ENCODE results near the gene PDGFB. TPM values are rescaled to one million over a fixed set of nuclear protein-coding genes. Genes with fewer than 3 reads are reported as not detected.

PDGFB gene
- total RNA-seq, 4 donors from 2014 or later: 2.7 to 7.5 (median 4.0) TPM

DNA sequence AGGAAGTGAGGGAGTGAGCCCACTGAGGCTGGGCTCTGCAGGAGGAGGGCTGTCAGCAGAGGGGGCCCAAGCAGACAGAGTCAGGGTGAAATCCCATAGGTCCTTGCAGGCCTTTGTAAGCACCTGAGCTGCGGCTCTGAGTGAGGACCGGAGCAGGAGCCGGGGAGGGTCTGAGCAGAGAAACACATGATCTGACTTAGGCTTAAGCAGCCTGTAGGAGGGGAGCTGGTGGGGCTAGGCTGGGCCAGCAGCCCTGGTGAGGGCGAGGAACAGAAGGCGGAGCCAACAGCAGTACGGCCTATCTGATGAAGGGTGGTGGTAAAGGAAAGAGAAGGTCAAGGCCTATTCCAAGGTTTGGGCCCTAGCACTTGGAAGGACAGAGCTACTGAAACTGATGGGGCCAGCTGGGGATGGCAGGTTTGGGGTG lies 65.4 kb downstream of the PDGFB start:
- no peaks in the 10 kb centered on the region for H3K9me3 ChIP-seq
- intact Hi-C loops (cut with DNase I; ENCODE audit: low total_unique reads) (loop anchor here (10.0 kb wide), 1 partner anchor 345 kb away; the partner anchor contains the start of gene ATF4), in situ Hi-C loops (cut with MboI; ENCODE audit: low pct_ligation_motif_present in 1 of 4, low pct_unique_long_range_greater_than_20kb in 1 of 4, low sequenced_read_pairs in 3 of 4) (loop anchor here in 3 of 4 donors (5.0 to 10.0 kb wide), 3 partner anchors 125 to 135 kb away; partner anchors contain the start of gene RPL3 (in 1 of the 3))
- H3K27ac ChIP-seq: peak overlapping the region in 2 of 4 donors; percentile 58 to 77
- H3K36me3 ChIP-seq: no peaks in the 10 kb centered on the region
- no peak for TF ChIP-seq EP300 (IDR thresholded peaks at IDR 0.05; ENCODE audit: low read depth)
- no peak for TF ChIP-seq POLR2A (IDR thresholded peaks at IDR 0.05)
- TF ChIP-seq, protein P1, sequence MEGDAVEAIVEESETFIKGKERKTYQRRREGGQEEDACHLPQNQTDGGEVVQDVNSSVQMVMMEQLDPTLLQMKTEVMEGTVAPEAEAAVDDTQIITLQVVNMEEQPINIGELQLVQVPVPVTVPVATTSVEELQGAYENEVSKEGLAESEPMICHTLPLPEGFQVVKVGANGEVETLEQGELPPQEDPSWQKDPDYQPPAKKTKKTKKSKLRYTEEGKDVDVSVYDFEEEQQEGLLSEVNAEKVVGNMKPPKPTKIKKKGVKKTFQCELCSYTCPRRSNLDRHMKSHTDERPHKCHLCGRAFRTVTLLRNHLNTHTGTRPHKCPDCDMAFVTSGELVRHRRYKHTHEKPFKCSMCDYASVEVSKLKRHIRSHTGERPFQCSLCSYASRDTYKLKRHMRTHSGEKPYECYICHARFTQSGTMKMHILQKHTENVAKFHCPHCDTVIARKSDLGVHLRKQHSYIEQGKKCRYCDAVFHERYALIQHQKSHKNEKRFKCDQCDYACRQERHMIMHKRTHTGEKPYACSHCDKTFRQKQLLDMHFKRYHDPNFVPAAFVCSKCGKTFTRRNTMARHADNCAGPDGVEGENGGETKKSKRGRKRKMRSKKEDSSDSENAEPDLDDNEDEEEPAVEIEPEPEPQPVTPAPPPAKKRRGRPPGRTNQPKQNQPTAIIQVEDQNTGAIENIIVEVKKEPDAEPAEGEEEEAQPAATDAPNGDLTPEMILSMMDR (IDR thresholded peaks at IDR 0.05): no peak
- no peak for TF ChIP-seq POLR2AphosphoS5 (IDR thresholded peaks at IDR 0.05)
- 60 to 85% methylated on average over 2 to 6 of the region's 6 CpGs for WGBS, 2 donors (ENCODE audit: low coverage in 1 of 2)
- H3K4me3 ChIP-seq: no peak overlapping the region
- H3K27me3 ChIP-seq: peaks cover 6% of the 10 kb centered on the region
- peaks cover 16 to 26% (median 20%) of the 10 kb centered on the region in 4 donors for H3K4me1 ChIP-seq
- no peak for DNase-seq

DNA sequence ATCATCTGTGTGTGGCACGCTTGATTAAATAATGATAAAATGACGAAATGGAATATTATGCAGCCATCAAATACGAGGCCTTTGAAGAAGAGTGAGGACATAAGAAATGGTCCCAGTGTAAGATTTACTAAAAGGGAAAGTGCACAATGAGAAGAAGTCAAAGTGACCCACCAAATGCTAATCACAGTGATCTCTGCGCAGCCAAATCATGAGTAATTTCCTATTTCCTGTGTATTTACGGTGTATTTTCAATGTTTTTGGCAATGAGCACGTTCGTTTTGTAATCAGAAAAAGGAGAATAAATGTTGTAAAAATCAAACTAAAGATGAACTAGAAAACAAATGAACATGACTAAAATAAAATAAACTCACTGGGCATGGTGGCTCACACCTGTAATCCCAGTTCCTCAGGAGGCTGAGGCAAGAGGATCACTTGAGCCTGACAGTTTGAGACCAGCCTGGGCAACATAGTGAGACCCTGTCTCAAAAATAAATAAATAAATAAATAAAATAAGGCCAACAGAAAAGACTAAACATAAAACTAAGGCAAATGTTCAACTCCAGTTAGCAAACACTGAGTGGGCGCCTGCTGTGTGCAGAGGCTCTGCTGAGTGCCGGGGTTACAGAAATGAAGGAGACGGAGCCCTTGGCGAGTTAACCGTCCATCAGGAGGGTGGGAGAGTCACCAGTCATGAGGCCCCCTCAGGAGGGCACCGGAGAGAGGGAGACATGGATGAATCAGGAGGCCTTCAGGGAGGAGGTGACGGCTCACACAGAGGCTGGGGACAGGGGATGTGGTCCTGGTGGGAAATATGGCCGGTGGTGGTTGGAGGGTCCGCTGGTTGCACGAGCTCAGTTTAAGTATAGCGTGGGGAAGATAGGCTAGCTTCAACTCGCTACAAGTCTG lies 66.3 kb downstream of the PDGFB start:
- Histone ChIP-seq H3K9me3 (no peaks in the 10 kb centered on the region), H3K27me3 (peaks cover 6% of the 10 kb centered on the region), H3K27ac (peak overlapping the region; percentile 76 to 79 (median 78)), H3K4me1 (peaks cover 22 to 36% (median 27%) of the 10 kb centered on the region in 4 donors), H3K36me3 (no peaks in the 10 kb centered on the region), H3K4me3 (no peak overlapping the region)
- TF ChIP-seq, protein P1 (IDR thresholded peaks at IDR 0.05): no peak
- TF ChIP-seq EP300 (IDR thresholded peaks at IDR 0.05; ENCODE audit: low read depth): no peak
- no peak for TF ChIP-seq POLR2A (IDR thresholded peaks at IDR 0.05)
- no peak for TF ChIP-seq POLR2AphosphoS5 (IDR thresholded peaks at IDR 0.05)
- intact Hi-C loops (cut with DNase I; ENCODE audit: low total_unique reads) (loop anchor here (10.0 kb wide), 1 partner anchor 346 kb away; the partner anchor contains the start of gene ATF4), in situ Hi-C loops (cut with MboI; ENCODE audit: low pct_ligation_motif_present in 1 of 4, low pct_unique_long_range_greater_than_20kb in 1 of 4, low sequenced_read_pairs in 3 of 4) (loop anchor here in 3 of 4 donors (5.0 to 10.0 kb wide), 3 partner anchors 126 to 136 kb away; partner anchors contain the start of gene RPL3 (in 1 of the 3))
- 82 to 87% methylated on average over 9 to 19 of the region's 19 CpGs for WGBS, 2 donors (ENCODE audit: low coverage in 1 of 2)
- no peak for DNase-seq

DNA sequence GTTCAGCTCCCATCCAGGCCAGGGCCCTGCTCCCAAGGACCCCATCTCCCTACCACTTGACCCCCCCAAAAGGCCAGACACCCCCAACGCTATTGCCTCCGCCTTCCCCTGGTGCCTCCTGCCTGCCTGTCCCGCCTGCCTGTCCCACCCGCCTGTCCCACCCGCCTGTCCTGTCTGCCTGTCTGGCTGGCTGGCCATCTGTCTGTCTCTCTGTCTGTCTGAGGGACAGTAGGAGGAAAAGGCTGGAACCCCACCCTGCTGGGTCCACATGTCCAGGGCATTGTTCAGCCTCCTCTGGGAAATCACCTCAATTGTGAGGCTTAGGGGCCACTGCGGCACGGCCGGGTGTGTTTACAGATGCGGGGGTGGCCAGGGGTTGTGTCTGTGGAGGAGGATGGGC lies 67.0 kb downstream of the PDGFB start:
- Histone ChIP-seq H3K4me1 (peaks cover 22 to 36% (median 27%) of the 10 kb centered on the region in 4 donors), H3K9me3 (no peaks in the 10 kb centered on the region), H3K27ac (peak overlapping the region; percentile 76 to 79 (median 78)), H3K36me3 (no peaks in the 10 kb centered on the region), H3K4me3 (no peak overlapping the region), H3K27me3 (peaks cover 6% of the 10 kb centered on the region)
- TF ChIP-seq, protein P1 (IDR thresholded peaks at IDR 0.05): no peak
- TF ChIP-seq POLR2A (IDR thresholded peaks at IDR 0.05): no peak
- TF ChIP-seq POLR2AphosphoS5 (IDR thresholded peaks at IDR 0.05): no peak
- TF ChIP-seq EP300 (IDR thresholded peaks at IDR 0.05; ENCODE audit: low read depth): no peak
- in situ Hi-C loops (cut with MboI; ENCODE audit: low pct_ligation_motif_present in 1 of 4, low pct_unique_long_range_greater_than_20kb in 1 of 4, low sequenced_read_pairs in 3 of 4) (loop anchor here in 3 of 4 donors (5.0 to 10.0 kb wide), 3 partner anchors 127 to 137 kb away; partner anchors contain the start of gene RPL3 (in 1 of the 3)), intact Hi-C loops (cut with DNase I; ENCODE audit: low total_unique reads) (loop anchor here (10.0 kb wide), 1 partner anchor 347 kb away; the partner anchor contains the start of gene ATF4)
- 84 to 100% methylated on average over 1 to 9 of the region's 9 CpGs for WGBS, 2 donors (ENCODE audit: low coverage in 1 of 2)
- DNase-seq: no peak

DNA sequence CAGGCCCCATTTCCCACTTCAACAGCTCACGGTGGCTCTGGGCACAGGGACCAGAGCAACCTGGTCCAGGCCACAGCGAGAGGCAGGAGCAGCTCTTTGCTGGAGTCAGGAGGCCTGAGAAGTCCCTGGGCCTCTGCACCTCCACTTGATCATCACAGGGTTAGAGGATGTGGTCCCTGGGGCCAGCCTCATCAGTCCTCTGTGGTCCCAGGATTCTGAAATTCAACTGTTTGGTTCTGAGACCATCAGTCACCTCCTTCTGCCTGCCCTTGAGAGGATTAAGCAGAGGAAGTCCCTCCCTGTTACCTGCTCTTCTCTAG lies 67.4 kb downstream of the PDGFB start:
- DNase-seq: no peak
- intact Hi-C loops (cut with DNase I; ENCODE audit: low total_unique reads) (loop anchor here (10.0 kb wide), 1 partner anchor 347 kb away; the partner anchor contains the start of gene ATF4), in situ Hi-C loops (cut with MboI; ENCODE audit: low pct_ligation_motif_present in 1 of 4, low pct_unique_long_range_greater_than_20kb in 1 of 4, low sequenced_read_pairs in 3 of 4) (loop anchor here in 3 of 4 donors (5.0 to 10.0 kb wide), 3 partner anchors 127 to 137 kb away; partner anchors contain the start of gene RPL3 (in 1 of the 3))
- Histone ChIP-seq H3K4me1 (peaks cover 22 to 36% (median 27%) of the 10 kb centered on the region in 4 donors), H3K4me3 (no peak overlapping the region), H3K36me3 (no peaks in the 10 kb centered on the region), H3K9me3 (no peaks in the 10 kb centered on the region), H3K27me3 (peaks cover 6% of the 10 kb centered on the region), H3K27ac (peak overlapping the region; percentile 76 to 79 (median 78))
- WGBS, 2 donors (ENCODE audit: low coverage in 1 of 2): 68% methylated on average over 2 of the region's 2 CpGs; no CpG with 5 or more reads in 1 of the 2 donors
- TF ChIP-seq POLR2A (IDR thresholded peaks at IDR 0.05): no peak
- TF ChIP-seq EP300 (IDR thresholded peaks at IDR 0.05; ENCODE audit: low read depth): no peak
- TF ChIP-seq POLR2AphosphoS5 (IDR thresholded peaks at IDR 0.05): no peak
- TF ChIP-seq, protein P1 (IDR thresholded peaks at IDR 0.05): no peak

All from transverse colon (tissue), 4 donors.